ENCODE results near the gene ZGPAT. TPM values are rescaled to one million over a fixed set of nuclear protein-coding genes. Genes with fewer than 3 reads are reported as not detected.

Gene ZGPAT
- total and polyA plus RNA-seq, 2 donors (not counting 3 experiments of a cell fraction or from before 2014, with no cell fraction given) = 23.1 to 29.3 TPM

DNA sequence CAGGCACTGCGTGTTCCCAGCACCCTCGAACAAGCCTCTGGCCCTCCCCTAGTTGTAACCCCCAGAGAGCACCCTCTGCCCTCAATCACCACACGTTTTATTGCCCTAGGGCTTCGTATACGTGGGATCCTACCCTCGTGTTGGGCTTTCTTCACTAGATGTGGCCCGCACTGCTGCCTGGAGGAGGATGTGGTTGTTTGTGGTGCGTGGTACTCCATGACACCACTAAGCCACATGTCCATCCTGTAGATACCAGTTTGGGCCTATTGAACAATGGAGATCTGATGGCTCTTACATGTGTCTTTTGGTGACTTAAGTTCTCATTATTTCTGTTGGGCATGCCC lies 48.8 kb downstream of the ZGPAT start:
- H4K20me1 ChIP-seq (replicated peaks; ENCODE audit: control insufficient read depth, extremely low read depth, insufficient read depth, low read length) = no peaks in the 10 kb centered on the region
- H3K27me3 ChIP-seq (ENCODE audit: control insufficient read depth in 2 of 2, insufficient read depth in 2 of 2, low read length in 2 of 2) = no peaks in the 10 kb centered on the region
- H3K9ac ChIP-seq (replicated peaks; ENCODE audit: extremely low read depth, insufficient read depth, low read length) = no peak overlapping the region
- no peaks in the 10 kb centered on the region for H3K79me2 ChIP-seq (ENCODE audit: control insufficient read depth, insufficient read depth, low read length)
- dilution Hi-C loops (cut with MboI; ENCODE audit: extremely low pct_ligation_motif_present, low sequenced_read_pairs) (no loop called here), intact Hi-C loops (cut with micrococcal nuclease) (no loop called here)
- no peak overlapping the region for H3K4me3 ChIP-seq (replicated peaks in 1 of 3; ENCODE audit: insufficient read depth in 1 of 3, low read depth in 1 of 3, low read length in 3 of 3)
- no peak for TF ChIP-seq GATA2 (IDR thresholded peaks at IDR 0.05; ENCODE audit: insufficient read depth, insufficient read length, low read depth, low read length)
- TF ChIP-seq, protein P1, sequence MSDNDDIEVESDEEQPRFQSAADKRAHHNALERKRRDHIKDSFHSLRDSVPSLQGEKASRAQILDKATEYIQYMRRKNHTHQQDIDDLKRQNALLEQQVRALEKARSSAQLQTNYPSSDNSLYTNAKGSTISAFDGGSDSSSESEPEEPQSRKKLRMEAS (IDR thresholded peaks at IDR 0.05; ENCODE audit: insufficient read depth, insufficient read length) = no peak
- TF ChIP-seq POLR2A (IDR thresholded peaks at IDR 0.05; ENCODE audit: low read depth, low read length) = no peak
- no peak for TF ChIP-seq FOS (IDR thresholded peaks at IDR 0.05; ENCODE audit: borderline replicate concordance, insufficient read depth, low read length)
- TF ChIP-seq, protein P2, sequence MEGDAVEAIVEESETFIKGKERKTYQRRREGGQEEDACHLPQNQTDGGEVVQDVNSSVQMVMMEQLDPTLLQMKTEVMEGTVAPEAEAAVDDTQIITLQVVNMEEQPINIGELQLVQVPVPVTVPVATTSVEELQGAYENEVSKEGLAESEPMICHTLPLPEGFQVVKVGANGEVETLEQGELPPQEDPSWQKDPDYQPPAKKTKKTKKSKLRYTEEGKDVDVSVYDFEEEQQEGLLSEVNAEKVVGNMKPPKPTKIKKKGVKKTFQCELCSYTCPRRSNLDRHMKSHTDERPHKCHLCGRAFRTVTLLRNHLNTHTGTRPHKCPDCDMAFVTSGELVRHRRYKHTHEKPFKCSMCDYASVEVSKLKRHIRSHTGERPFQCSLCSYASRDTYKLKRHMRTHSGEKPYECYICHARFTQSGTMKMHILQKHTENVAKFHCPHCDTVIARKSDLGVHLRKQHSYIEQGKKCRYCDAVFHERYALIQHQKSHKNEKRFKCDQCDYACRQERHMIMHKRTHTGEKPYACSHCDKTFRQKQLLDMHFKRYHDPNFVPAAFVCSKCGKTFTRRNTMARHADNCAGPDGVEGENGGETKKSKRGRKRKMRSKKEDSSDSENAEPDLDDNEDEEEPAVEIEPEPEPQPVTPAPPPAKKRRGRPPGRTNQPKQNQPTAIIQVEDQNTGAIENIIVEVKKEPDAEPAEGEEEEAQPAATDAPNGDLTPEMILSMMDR (IDR thresholded peaks at IDR 0.05; ENCODE audit: extremely low read depth in 1 of 2, insufficient read depth in 1 of 2, low read depth in 1 of 2, low read length in 2 of 2) = no peak
- no peak for TF ChIP-seq EZH2 (IDR thresholded peaks at IDR 0.05; ENCODE audit: borderline replicate concordance, low read depth, low read length, severe bottlenecking)
- no peak for TF ChIP-seq MYC (IDR thresholded peaks at IDR 0.05; ENCODE audit: low read depth, low read length)
- no peak for TF ChIP-seq POLR2AphosphoS5 (IDR thresholded peaks at IDR 0.05; ENCODE audit: insufficient read depth, low read depth, low read length)
- TF ChIP-seq JUN (IDR thresholded peaks at IDR 0.05; ENCODE audit: borderline replicate concordance, insufficient read depth, insufficient read length, low read depth) = no peak
- H3K9me3 ChIP-seq (replicated peaks; ENCODE audit: control insufficient read depth, insufficient read depth, low read length) = no peaks in the 10 kb centered on the region
- DNase-seq (ENCODE audit: low read depth, low spot score) (no peak), FAIRE-seq (no peak)
- H2AFZ ChIP-seq (ENCODE audit: low read depth, low read length) = no peak overlapping the region
- H3K36me3 ChIP-seq (ENCODE audit: control insufficient read depth in 2 of 2, extremely low read depth in 1 of 2, insufficient read depth in 2 of 2, low read length in 2 of 2) = no peaks in the 10 kb centered on the region
- no peak overlapping the region for H3K4me2 ChIP-seq (ENCODE audit: insufficient read depth, low read length)
- no peaks in the 10 kb centered on the region for H3K9me1 ChIP-seq (replicated peaks; ENCODE audit: control insufficient read depth, extremely low read depth, insufficient read depth, low read length)
- no TSS peak for BruUV-seq (replicated peaks)
- H3K4me1 ChIP-seq (ENCODE audit: control insufficient read depth, extremely low read depth, insufficient read depth, low read length) = no peaks in the 10 kb centered on the region
- ChIA-PET POLR2A (no interaction called here), CTCF (no interaction called here)
- no peak overlapping the region for H3K27ac ChIP-seq (ENCODE audit: insufficient read depth, low read depth, low read length)
